Activated CD4-positive, alpha-beta T cell treated with anti-CD3 and anti-CD28 coated beads, Interleukin-2, Interleukin-6, amounts not matched to agents 100 ng/mL and 50 ng/mL, durations not matched to agents 16 hours and 8 hours (primary cell): ENCODE measurements around the gene NOSIP.

Experiments
- DNase-seq: peaks from one replicate; pipeline ENCODE4 v3.0.0-alpha.2; 2020

Gene NOSIP

GRCh38 chr19:49570997-49571676 is 9.2 kb downstream of the NOSIP start:
- DNase-seq, result no peak

- DNase-seq, result peak; percentile 87
These were observed 10.1 kb downstream of the NOSIP start for GRCh38 chr19:49570138-49570856.

DNA sequence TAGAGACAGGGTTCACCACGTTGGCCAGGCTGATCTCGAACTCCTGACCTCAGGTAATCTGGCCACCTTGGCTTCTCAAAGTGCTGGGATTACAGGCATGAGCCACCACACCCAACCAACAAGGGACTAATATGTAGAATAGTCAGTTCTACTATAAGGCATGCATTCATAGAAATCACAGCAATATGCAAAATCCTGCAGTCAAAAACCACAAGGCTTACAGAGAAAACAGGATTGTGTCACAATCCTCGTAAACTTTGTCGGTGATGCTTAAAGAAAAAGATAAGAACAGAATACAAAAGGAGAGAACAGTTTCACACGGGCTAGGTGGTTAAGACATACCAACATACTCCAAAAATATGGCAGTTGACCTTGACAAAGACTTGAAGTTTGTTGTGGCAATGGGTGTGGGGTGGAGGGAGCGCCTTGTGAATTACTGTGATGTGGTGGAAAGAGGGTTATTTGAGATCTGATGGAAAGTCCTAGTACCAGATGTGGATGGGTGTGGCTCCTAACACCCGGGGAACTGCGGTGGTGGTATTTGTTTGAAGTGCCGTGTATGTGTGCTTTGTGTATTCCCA is 12.4 kb downstream of the NOSIP start:
- peak; percentile 75 for DNase-seq

DNA sequence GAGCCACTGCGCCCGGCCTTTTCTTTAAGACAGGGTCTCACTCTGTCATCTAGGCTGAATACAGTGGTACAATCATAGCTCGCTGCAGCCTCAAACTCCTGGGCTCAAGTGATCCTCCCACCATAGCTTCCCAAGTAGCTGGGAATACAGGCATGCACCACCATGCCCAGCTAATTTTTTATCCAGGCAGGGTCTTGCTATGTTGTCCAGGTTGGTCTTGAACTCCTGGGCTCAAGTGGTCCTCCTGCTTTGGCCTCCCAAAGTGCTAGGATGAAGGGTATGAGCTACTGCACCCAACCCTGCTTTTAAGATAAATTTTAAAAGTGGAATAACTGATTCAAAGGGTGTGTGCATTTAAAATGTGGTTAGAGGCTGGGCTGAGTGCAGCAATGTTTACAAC is 14.1 kb downstream of the NOSIP start:
- no peak for DNase-seq

- no peak for DNase-seq
These were observed 15.1 kb downstream of the NOSIP start for GRCh38 chr19:49565261-49565660.

- DNase-seq, result no peak
These were observed 15.7 kb downstream of the NOSIP start for GRCh38 chr19:49564616-49565045.

DNA sequence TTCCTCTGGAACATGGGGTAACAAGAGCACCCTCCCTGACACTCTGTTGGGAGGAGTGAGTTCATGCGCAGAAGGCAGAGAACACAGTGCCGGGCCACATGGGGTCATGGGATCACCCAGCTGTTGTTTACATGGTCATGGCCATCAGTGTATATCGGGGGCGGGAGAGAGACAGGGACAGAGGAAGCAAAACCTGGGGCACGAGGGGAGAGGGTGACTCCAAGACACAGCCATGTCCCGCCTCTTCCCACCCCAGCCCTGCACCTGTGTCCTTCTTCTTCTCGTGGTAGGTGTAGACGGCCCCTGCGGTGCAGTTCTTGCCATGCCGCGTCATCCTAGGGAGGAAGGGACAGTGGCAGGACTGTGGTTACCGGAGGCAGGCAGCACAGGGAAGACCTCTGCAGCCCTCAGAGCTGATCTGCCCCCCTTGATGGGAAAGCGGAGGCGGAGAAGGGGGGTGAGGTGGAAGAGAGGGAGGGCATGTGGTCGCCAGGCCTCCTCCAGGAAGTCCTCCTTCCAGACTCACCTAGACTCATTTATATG is 19.9 kb downstream of the NOSIP start:
- DNase-seq, result no peak

DNA sequence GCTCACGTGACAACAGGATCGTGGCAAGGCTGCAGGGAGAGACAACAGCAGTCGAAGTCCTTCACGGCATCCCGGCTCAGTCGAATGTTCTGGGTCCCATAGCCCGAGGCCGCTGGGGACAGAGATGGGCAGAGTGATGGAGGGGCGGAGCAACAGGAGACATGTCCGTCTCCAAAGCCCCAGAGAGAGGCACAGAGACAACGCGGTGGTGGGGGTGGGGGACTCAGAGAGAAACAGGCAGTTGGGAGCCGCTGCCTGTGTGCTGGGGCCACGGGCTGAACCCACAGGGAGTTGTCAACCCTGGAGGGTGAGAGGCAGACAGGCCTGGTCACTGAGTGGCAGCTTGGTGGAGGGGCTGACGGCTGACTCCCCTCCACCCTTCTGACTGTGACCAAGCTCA is 20.4 kb downstream of the NOSIP start:
- no peak for DNase-seq

GRCh38 chr19:49559443-49559842 is 20.9 kb downstream of the NOSIP start:
- DNase-seq, result no peak

- no peak for DNase-seq
These were observed 21.8 kb downstream of the NOSIP start for GRCh38 chr19:49558591-49558990.

- no peak for DNase-seq
These were observed 22.6 kb downstream of the NOSIP start for GRCh38 chr19:49557641-49558325.

- no peak for DNase-seq
These were observed 23.7 kb downstream of the NOSIP start for GRCh38 chr19:49556412-49557398.

DNA sequence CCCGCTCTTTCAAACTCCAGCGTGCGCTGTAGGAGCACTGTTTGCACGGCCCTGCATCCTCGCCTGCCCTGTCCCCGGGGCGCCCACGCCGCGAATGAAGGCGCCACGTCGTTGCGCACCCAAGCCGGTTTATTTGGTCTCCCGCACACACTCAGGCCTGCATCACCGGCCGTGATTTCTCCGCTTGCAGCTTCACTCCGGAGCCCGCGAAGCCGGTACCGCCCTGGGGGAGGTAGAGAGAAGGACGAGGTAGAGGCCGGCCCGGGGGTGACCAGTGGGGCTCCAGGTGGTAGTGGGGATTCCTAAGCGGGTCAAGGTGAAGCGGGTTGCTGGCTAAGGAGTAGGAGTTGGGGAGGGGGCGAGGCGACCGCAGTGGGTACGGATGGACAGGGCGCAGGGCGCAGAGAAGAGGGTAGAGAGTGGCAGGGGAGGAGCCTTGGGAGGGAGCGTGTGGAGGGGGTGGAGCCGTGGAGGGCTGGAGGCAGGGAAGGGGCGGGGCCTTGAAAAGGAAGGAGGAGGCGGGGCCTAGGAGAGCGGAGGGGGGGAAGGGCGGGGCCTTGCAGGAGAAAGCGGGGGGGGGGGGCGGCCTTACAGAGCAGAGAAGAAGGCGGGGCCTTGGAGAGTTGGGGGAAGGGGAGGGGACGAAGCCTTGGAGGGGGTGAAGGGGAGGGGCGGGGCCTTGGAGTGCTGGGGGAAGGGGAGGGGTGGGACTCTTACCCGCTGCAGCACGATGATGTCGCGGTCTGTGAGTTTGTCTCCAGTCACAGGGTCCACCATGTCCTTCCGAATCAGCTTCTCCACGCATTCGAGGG is 24.6 kb downstream of the NOSIP start:
- DNase-seq, result peak; percentile 83

GRCh38 chr19:49554701-49555181 is 25.6 kb downstream of the NOSIP start:
- DNase-seq, result peak; percentile 76

DNA sequence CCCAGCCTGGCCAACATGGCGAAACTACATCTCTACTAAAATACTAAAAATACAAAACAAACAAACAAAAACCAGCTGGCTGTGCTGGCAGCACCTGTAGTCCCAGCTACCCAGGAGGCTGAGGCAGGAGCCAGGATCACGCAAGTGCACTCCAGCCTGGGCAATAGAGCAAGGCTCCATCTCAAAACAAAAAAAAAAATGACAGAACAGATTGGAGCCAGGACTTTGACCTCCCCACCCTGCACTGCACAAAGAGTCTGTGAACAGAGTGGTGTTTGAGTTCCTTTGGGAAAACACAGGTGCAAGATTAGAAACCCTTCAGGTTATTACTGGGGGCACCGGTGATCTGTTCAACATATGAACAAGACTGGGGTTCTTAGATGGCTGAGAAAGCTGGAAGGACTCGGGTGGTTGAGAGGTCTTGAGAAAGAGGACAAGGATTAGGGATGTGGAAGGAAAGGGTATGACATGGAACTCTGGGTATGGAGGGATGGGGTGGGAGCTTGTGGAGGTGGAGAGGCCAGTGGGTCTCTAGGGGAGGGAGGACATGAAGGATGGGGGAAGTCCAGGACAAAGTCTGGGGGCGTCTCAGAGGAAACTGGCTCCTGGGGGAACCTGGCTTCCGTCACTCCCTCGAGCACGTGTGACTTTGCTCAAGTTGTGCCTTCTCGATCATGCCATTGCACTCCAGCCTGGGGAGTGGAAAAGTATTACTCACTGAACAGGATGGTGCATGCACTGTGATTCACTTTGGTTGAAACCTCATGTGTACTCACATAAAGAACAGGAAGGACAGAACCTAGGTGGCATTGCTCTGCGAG is 26.7 kb downstream of the NOSIP start:
- DNase-seq, result peak; percentile 81

- DNase-seq, result peak; percentile 67
These were observed 27.6 kb downstream of the NOSIP start for GRCh38 chr19:49552749-49553148.

DNA sequence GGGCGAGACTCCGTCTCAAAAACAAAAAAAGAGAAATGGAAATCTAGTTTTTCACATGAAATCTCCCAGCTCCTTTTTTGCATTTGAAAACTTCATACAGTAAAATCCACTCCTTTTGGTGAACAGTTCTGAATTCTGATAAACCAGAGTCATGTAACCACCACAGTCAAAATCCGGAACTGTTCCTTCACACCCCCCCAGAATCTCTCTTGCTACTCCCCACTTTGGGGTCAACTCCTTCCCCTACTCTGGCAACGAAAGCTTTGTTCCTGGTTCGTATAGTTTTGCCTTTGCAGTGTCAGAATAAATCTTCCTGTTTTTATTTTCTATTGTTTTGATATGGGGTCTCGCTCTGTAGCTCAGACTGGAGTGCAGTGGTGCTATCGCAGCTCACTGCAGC is 28.8 kb downstream of the NOSIP start:
- no peak for DNase-seq

- DNase-seq, result no peak
These were observed 31.3 kb downstream of the NOSIP start for GRCh38 chr19:49549045-49549444.

GRCh38 chr19:49546825-49547565 is 33.4 kb downstream of the NOSIP start:
- peak; percentile 85 for DNase-seq
